Transverse colon (tissue), 4 donors: Measurements from ENCODE around the gene PLD6. TPM values are rescaled to one million over a fixed set of nuclear protein-coding genes. Genes with fewer than 3 reads are reported as not detected.

Experiments
- DNase-seq: peaks from one replicate; pipeline ENCODE4 v3.0.0-alpha.2; 2019
- H3K27ac ChIP-seq, 4 donors: fragments of 200-600 bp; sonication (generic); 2 replicates each; pipeline ENCODE4 v1.5.1; 2016 to 2018; ENCODE audit warnings: inconsistent platforms in 4 of 4
- H3K27me3 ChIP-seq: fragments of 200-600 bp; sonication (generic); 2 replicates; pipeline ENCODE4 v1.5.1; 2017; ENCODE audit warnings: inconsistent platforms
- H3K36me3 ChIP-seq, 4 donors: fragments of 200-600 bp; sonication (generic); 2 replicates each; pipeline ENCODE4 v1.5.1; 2017 to 2019; ENCODE audit warnings: inconsistent platforms in 4 of 4
- H3K4me1 ChIP-seq, 4 donors: fragments of 200-600 bp; sonication (generic); 2 replicates each; pipeline ENCODE4 v1.5.1; 2017 to 2020; ENCODE audit warnings: inconsistent platforms in 4 of 4
- H3K4me3 ChIP-seq, 4 donors: fragments of 200-600 bp; sonication (generic); 1 replicate in 1 of 4; 2 replicates in 3 of 4; pipeline versions ENCODE4 v1.5.1 to v1.6.1; 2017 to 2019; ENCODE audit warnings: inconsistent platforms in 4 of 4
- H3K9me3 ChIP-seq, 2 donors: fragments of 200-600 bp; sonication (generic); 2 replicates each; pipeline ENCODE4 v1.5.1; 2017 to 2019; ENCODE audit warnings: inconsistent platforms in 2 of 2
- CTCF ChIP-seq, 5 experiments: fragments of 200-600 bp in 3 of 5; fragments of 450-650 bp in 2 of 5; sonication (generic) in 3 of 5; IDR thresholded peaks; 1 replicate in 2 of 5; 2 replicates in 3 of 5; pipeline ENCODE4 v1.5.1; 2016 to 2017; ENCODE audit warnings: antibody characterized with exemption in 5 of 5, inconsistent platforms in 3 of 5, mild to moderate bottlenecking in 2 of 5, moderate library complexity in 1 of 5
- EP300 ChIP-seq: sonication (generic); formaldehyde crosslinking; IDR thresholded peaks from one replicate; pipeline ENCODE4 v1.6.1; 2017; ENCODE audit warnings: antibody characterized with exemption, low read depth
- POLR2A ChIP-seq: fragments of 450-650 bp; IDR thresholded peaks from one replicate; pipeline ENCODE4 v1.6.1; 2016; ENCODE audit warnings: antibody characterized with exemption, mild to moderate bottlenecking, moderate library complexity
- POLR2AphosphoS5 ChIP-seq, 3 donors: sonication (generic); formaldehyde crosslinking; IDR thresholded peaks; one replicate each; pipeline ENCODE4 v1.6.1; 2016; ENCODE audit warnings: antibody characterized with exemption in 3 of 3
- WGBS, 2 donors: methylation state at CpG; one replicate each; pipeline ENCODE4 v1.1.5; 2018; ENCODE audit warnings: low coverage in 1 of 2; 5-methylcytosine and 5-hydroxymethylcytosine counted together
- in situ Hi-C, 4 donors: fragments of 200-750 bp; cut with MboI; loops; one replicate each; pipeline versions ENCODE4 v1.15.0 to v1.15.1; 2017; ENCODE audit warnings: low sequenced_read_pairs in 3 of 4, low pct_ligation_motif_present in 1 of 4, low pct_unique_long_range_greater_than_20kb in 1 of 4
- intact Hi-C: fragments of 100-400 bp; cut with DNase I; formaldehyde crosslinking; loops from one replicate; pipeline ENCODE4 v1.15.1; 2023; ENCODE audit warnings: low total_unique reads
- total RNA-seq, 4 donors: library from RNA; depleted of rRNA; stranded (reverse); fragments of >200 nt; gene quantifications; one replicate each; pipeline ENCODE4 v1.1.0, GENCODE V29; 2016

PLD6 gene
- total RNA-seq, 4 donors from 2014 or later, result 0.75 to 3.2 (median 1.4) TPM; not detected in 1

- WGBS, 2 donors, result 97 to 100% methylated on average over 3 to 8 of the region's 8 CpGs
- in situ Hi-C loops (no loop called here), intact Hi-C loops (no loop called here)
- no peaks in the 10 kb centered on the region for H3K27me3 ChIP-seq
- no peak for DNase-seq
- no peaks in the 10 kb centered on the region for H3K9me3 ChIP-seq
- H3K27ac ChIP-seq, result no peak overlapping the region
- H3K36me3 ChIP-seq, result peaks cover 0 to 92% (median 36%) of the 10 kb centered on the region in 4 donors
- no peaks in the 10 kb centered on the region for H3K4me1 ChIP-seq
- no peak overlapping the region for H3K4me3 ChIP-seq
- TF ChIP-seq EP300 (no peak), POLR2AphosphoS5 (IDR thresholded peaks at IDR 0.05) (no peak), CTCF (IDR thresholded peaks at IDR 0.05) (no peak), POLR2A (no peak)
Observed at GRCh38 chr17:17220529-17220928, 14.4 kb upstream of the PLD6 start.

- no peak for DNase-seq
- H3K4me3 ChIP-seq, result no peak overlapping the region
- TF ChIP-seq CTCF (IDR thresholded peaks at IDR 0.05), result no peak
- TF ChIP-seq POLR2AphosphoS5 (IDR thresholded peaks at IDR 0.05), result no peak
- TF ChIP-seq EP300, result no peak
- no peak for TF ChIP-seq POLR2A
- no peaks in the 10 kb centered on the region for H3K9me3 ChIP-seq
- intact Hi-C loops, result no loop called here
- H3K36me3 ChIP-seq, result peaks cover 0 to 82% (median 36%) of the 10 kb centered on the region in 4 donors
- H3K27me3 ChIP-seq, result no peaks in the 10 kb centered on the region
- no peaks in the 10 kb centered on the region for H3K4me1 ChIP-seq
- WGBS, 2 donors, result 60 to 69% methylated on average over 1 to 3 of the region's 3 CpGs
- in situ Hi-C loops, result no loop called here
- no peak overlapping the region for H3K27ac ChIP-seq
Observed at GRCh38 chr17:17217995-17218394, 11.9 kb upstream of the PLD6 start.

- H3K4me3 ChIP-seq, result no peak overlapping the region
- H3K36me3 ChIP-seq, result peaks cover 0 to 78% (median 38%) of the 10 kb centered on the region in 4 donors
- H3K4me1 ChIP-seq, result no peaks in the 10 kb centered on the region
- intact Hi-C loops, result loop anchor here (1.0 kb wide), 1 partner anchor 18 kb away; no protein-coding TSS in a partner anchor
- in situ Hi-C loops, result no loop called here
- TF ChIP-seq POLR2A (no peak), POLR2AphosphoS5 (IDR thresholded peaks at IDR 0.05) (no peak), CTCF (IDR thresholded peaks at IDR 0.05) (no peak), EP300 (no peak)
- 91% methylated on average over 16 of the region's 16 CpGs; no CpG with 5 or more reads in 1 of the 2 donors for WGBS, 2 donors
- no peaks in the 10 kb centered on the region for H3K27me3 ChIP-seq
- H3K27ac ChIP-seq, result no peak overlapping the region
- H3K9me3 ChIP-seq, result no peaks in the 10 kb centered on the region
- no peak for DNase-seq
Observed at GRCh38 chr17:17216776-17217175, 10.6 kb upstream of the PLD6 start.

GRCh38 chr17:17216236-17216635 lies 10.1 kb upstream of the PLD6 start:
- no peaks in the 10 kb centered on the region for H3K4me1 ChIP-seq
- no peak for DNase-seq
- WGBS, 2 donors, result 94% methylated on average over 17 of the region's 17 CpGs; no CpG with 5 or more reads in 1 of the 2 donors
- intact Hi-C loops, result loop anchor here (1.0 kb wide), 1 partner anchor 18 kb away; no protein-coding TSS in a partner anchor
- TF ChIP-seq CTCF (IDR thresholded peaks at IDR 0.05) (no peak), EP300 (no peak), POLR2AphosphoS5 (IDR thresholded peaks at IDR 0.05) (no peak), POLR2A (no peak)
- in situ Hi-C loops, result no loop called here
- H3K9me3 ChIP-seq, result no peaks in the 10 kb centered on the region
- no peak overlapping the region for H3K27ac ChIP-seq
- no peak overlapping the region for H3K4me3 ChIP-seq
- peaks cover 0 to 75% (median 35%) of the 10 kb centered on the region in 4 donors for H3K36me3 ChIP-seq
- no peaks in the 10 kb centered on the region for H3K27me3 ChIP-seq
